CD4-positive, alpha-beta memory T cell (primary cell): ENCODE data around the gene DOCK11. TPM values are rescaled to one million over a fixed set of nuclear protein-coding genes. Genes with fewer than 3 reads are reported as not detected.

Source experiments
- CTCF ChIA-PET: fragments of 350-600 bp; sonication (Branson Sonifier 250); formaldehyde crosslinking; loops from one replicate; lab custom pipeline; 2021; ENCODE audit warnings: inconsistent platforms; ENCODE audit not compliant: partially characterized antibody; lab: Charles Lee
- POLR2A ChIA-PET: fragments of 350-600 bp; sonication (Branson Sonifier 250); formaldehyde crosslinking; loops from one replicate; lab custom pipeline; 2021; ENCODE audit not compliant: partially characterized antibody; lab: Charles Lee
- DNase-seq, 5 donors: peaks; one replicate each; pipeline versions ENCODE4 v3.0.0 to v3.0.0-alpha.2; 2020 to 2022; ENCODE audit warnings: mixed read lengths in 1 of 5
- H3K27ac ChIP-seq: one replicate; pipeline ENCODE4 v1.7.0; 2013; ENCODE audit warnings: low read depth, low read length
- H3K27me3 ChIP-seq: 2 replicates; pipeline ENCODE4 v1.7.0; 2013; ENCODE audit warnings: mild to moderate bottlenecking, low read length, moderate library complexity; ENCODE audit not compliant: insufficient read depth
- H3K36me3 ChIP-seq: 2 replicates; pipeline ENCODE4 v1.7.0; 2013; ENCODE audit warnings: mild to moderate bottlenecking, low read length, moderate library complexity; ENCODE audit not compliant: insufficient read depth
- H3K4me1 ChIP-seq: 2 replicates; pipeline ENCODE4 v1.7.0; 2013; ENCODE audit warnings: mild to moderate bottlenecking, low read length, moderate library complexity; ENCODE audit not compliant: insufficient read depth
- H3K4me3 ChIP-seq, 2 donors: one replicate each; pipeline ENCODE4 v1.7.0; 2013; ENCODE audit warnings: low read length in 2 of 2, mild to moderate bottlenecking in 1 of 2
- H3K9me3 ChIP-seq, 2 donors: one replicate each; pipeline ENCODE4 v1.7.0; 2013; ENCODE audit warnings: low read length in 2 of 2, control low read depth in 1 of 2; ENCODE audit not compliant: control insufficient read depth in 1 of 2
- H3K27ac Mint-ChIP-seq, 7 donors: one replicate each; pipeline ENCODE4 v1.8.0; 2020 to 2021; ENCODE audit warnings: mixed read lengths in 7 of 7, mild to moderate bottlenecking in 6 of 7, inconsistent platforms in 3 of 7, moderate library complexity in 3 of 7
- H3K27me3 Mint-ChIP-seq, 2 donors: one replicate each; pipeline ENCODE4 v1.8.0; 2020 to 2021; ENCODE audit warnings: mixed read lengths in 2 of 2
- H3K36me3 Mint-ChIP-seq, 2 donors: one replicate each; pipeline ENCODE4 v1.8.0; 2020 to 2021; ENCODE audit warnings: mixed read lengths in 2 of 2, inconsistent platforms in 1 of 2, mild to moderate bottlenecking in 1 of 2
- H3K4me1 Mint-ChIP-seq, 4 donors: one replicate each; pipeline ENCODE4 v1.8.0; 2020 to 2021; ENCODE audit warnings: mixed read lengths in 4 of 4, mild to moderate bottlenecking in 1 of 4
- H3K4me3 Mint-ChIP-seq, 8 donors: one replicate each; pipeline ENCODE4 v1.8.0; 2020 to 2021; ENCODE audit warnings: mixed read lengths in 8 of 8, mild to moderate bottlenecking in 7 of 8, moderate library complexity in 6 of 8, inconsistent platforms in 3 of 8
- H3K9me3 Mint-ChIP-seq, 8 donors: one replicate each; pipeline ENCODE4 v1.8.0; 2020 to 2021; ENCODE audit warnings: mixed read lengths in 8 of 8, mild to moderate bottlenecking in 5 of 8, inconsistent platforms in 3 of 8, moderate library complexity in 1 of 8
- intact Hi-C: fragments of 100-400 bp; cut with micrococcal nuclease; formaldehyde crosslinking; loops from one replicate; pipeline ENCODE4 v1.15.1; 2023
- polyA plus RNA-seq, 2 donors: library from polyadenylated mRNA; unstranded; fragments of 300-500 nt; fragmentation: Illumina TruSeq; gene quantifications; one replicate each; pipeline ENCODE4 v1.2.3, GENCODE V29; 2021
- total RNA-seq, 2 experiments: library from RNA; stranded (reverse); gene quantifications; one replicate each; pipeline ENCODE4 v1.2.3, GENCODE V29; 2021

Gene DOCK11
- total and polyA plus RNA-seq, 4 experiments from 2014 or later = 14.5 to 112 (median 75.0) TPM

DNA sequence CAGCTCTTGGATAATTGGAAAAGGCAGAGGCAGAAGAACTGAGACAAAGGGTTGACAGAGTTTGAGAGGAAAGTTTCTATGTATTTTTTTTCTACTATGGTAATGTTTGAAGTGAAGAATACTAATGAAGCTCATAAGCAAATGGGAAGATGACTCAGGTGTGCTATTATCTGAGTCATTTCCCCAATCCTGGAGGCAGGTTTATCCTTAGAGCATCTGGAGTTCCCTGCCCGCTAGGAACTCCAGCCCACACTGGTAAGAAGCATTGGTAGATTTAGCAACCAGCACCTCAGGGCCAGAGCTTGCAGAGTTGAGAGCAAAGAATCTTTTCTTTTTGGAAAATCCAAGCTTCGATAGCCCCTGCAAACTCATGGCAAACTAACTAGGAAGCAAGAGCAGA, 55.2 kb downstream of the DOCK11 start:
- Histone ChIP-seq H3K27ac (no peak overlapping the region), H3K4me1 (peaks cover 13% of the 10 kb centered on the region), H3K4me3 (no peak overlapping the region), H3K9me3 (no peaks in the 10 kb centered on the region), H3K36me3 (peaks cover 35% of the 10 kb centered on the region), H3K27me3 (no peaks in the 10 kb centered on the region)
- Mint-ChIP-seq H3K9me3 (no peaks in the 10 kb centered on the region), H3K27ac (peak overlapping the region in 5 of 7 donors; percentile 5 to 94 (median 57)), H3K4me3 (no peak overlapping the region), H3K36me3 (peaks cover 12 to 49% of the 10 kb centered on the region in 2 donors), H3K27me3 (no peaks in the 10 kb centered on the region), H3K4me1 (peaks cover 7 to 14% (median 10%) of the 10 kb centered on the region in 4 donors)
- ChIA-PET POLR2A (interaction anchor here (4.7 kb wide), 1 partner anchor 54 kb away, joined by 29 read pairs; the partner anchor contains the start of gene DOCK11), CTCF (interaction anchor here (2.2 kb wide), 1 partner anchor 91 kb away, joined by 10 read pairs; no protein-coding TSS in a partner anchor)
- DNase-seq = no peak
- intact Hi-C loops = no loop called here

- peaks cover 7 to 14% (median 10%) of the 10 kb centered on the region in 4 donors for H3K4me1 Mint-ChIP-seq
- H3K4me3 Mint-ChIP-seq = no peak overlapping the region
- intact Hi-C loops = no loop called here
- H3K27me3 Mint-ChIP-seq = no peaks in the 10 kb centered on the region
- Histone ChIP-seq H3K36me3 (peaks cover 35% of the 10 kb centered on the region), H3K27me3 (no peaks in the 10 kb centered on the region), H3K27ac (no peak overlapping the region), H3K4me1 (peaks cover 13% of the 10 kb centered on the region), H3K9me3 (no peaks in the 10 kb centered on the region), H3K4me3 (no peak overlapping the region)
- no peak for DNase-seq
- CTCF ChIA-PET = interaction anchor here (2.2 kb wide), 1 partner anchor 92 kb away, joined by 10 read pairs; no protein-coding TSS in a partner anchor
- H3K9me3 Mint-ChIP-seq = no peaks in the 10 kb centered on the region
- H3K27ac Mint-ChIP-seq = no peak overlapping the region
- peaks cover 12 to 45% of the 10 kb centered on the region in 2 donors for H3K36me3 Mint-ChIP-seq
- POLR2A ChIA-PET = interaction anchor here (4.7 kb wide), 1 partner anchor 55 kb away, joined by 29 read pairs; the partner anchor contains the start of gene DOCK11
Observed at GRCh38 chrX:118551426-118551825, 55.8 kb downstream of the DOCK11 start.

DNA sequence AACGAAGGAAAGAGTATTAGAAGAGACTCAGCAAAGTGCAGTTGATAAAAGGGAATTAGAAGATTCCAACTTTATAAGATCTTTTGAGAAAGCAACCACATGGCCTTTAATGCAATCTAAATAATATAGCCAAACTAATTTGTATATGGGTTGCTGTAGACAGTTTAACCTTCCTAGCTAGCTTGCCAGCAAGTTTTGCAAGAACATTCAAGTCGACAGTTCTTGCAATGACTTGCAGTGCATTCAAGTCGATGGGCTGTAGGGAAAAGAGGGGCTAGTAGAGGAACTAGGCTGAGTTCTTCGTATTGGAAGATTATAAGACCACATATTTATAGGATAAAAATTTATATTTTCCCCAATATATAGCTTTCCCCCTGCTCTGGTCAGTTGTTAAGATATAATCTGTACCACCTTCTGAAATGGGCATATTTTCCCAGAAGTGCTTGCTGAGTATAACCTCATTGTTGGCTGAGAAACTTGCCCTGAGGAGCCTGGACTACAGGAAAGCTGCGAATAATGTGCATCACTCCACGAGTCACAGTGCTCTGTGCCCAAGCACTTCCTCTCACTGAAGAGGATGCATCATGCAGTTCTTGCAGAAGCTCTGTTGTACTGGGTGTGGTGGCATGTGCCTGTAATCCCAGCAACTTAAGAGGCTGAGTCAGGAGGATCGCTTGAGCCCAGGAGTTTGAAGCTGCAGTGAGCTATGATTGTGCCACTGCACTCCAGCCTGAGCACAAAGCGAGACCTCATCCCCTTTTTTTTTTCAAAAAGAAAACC, 56.7 kb downstream of the DOCK11 start:
- H3K27me3 ChIP-seq = no peaks in the 10 kb centered on the region
- peaks cover 10 to 18% (median 12%) of the 10 kb centered on the region in 4 donors for H3K4me1 Mint-ChIP-seq
- DNase-seq = no peak
- ChIA-PET CTCF (interaction anchor here (0.6 to 2.2 kb wide), 5 partner anchors 15 to 92 kb away, joined by 3 to 10 read pairs (median 3); no protein-coding TSS in a partner anchor), POLR2A (interaction anchor here (0.7 to 4.7 kb wide), 2 partner anchors 21 to 56 kb away, joined by 4 to 29 read pairs; partner anchors contain the start of gene DOCK11)
- no peaks in the 10 kb centered on the region for H3K9me3 Mint-ChIP-seq
- H3K27me3 Mint-ChIP-seq = no peaks in the 10 kb centered on the region
- intact Hi-C loops = no loop called here
- H3K4me1 ChIP-seq = peaks cover 13% of the 10 kb centered on the region
- H3K36me3 ChIP-seq = peaks cover 31% of the 10 kb centered on the region
- H3K27ac Mint-ChIP-seq = peak overlapping the region in 2 of 7 donors; percentile 24 to 63
- peaks cover 12 to 48% of the 10 kb centered on the region in 2 donors for H3K36me3 Mint-ChIP-seq
- H3K27ac ChIP-seq = no peak overlapping the region
- no peak overlapping the region for H3K4me3 ChIP-seq
- H3K4me3 Mint-ChIP-seq = peak overlapping the region in 1 of 8 donors; percentile 4
- H3K9me3 ChIP-seq = no peaks in the 10 kb centered on the region

DNA sequence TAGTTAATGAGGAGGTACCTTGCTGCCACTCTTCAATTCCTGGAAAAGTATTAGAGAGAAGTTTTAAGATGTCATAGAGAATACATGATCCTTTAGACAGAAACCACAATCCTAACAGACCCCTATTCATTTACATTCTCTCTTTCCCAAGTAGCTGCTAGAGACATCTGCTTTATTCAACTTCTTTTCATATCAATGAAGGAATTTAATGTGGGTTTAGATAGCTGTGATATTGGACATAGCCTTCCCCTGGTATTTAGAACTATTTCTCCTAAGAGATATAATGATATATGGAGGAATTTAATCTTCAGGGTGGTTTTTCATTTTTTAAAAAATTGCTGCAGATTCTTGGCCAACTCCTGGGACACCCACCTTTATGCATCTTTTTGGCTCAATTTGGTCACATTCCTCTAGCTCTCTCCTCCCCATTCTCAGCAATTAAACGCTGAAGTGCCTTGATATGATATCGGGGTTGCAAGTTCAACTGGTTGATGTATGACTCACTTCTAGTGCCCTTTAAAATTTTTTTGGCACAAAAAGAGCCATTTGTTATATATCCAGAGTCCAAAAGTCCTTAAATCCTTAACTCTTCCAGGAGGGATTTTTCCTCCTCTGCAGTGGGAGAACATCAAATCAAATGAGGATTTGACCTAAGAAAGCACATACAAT, 57.6 kb downstream of the DOCK11 start:
- Histone ChIP-seq H3K36me3 (peaks cover 23% of the 10 kb centered on the region), H3K27ac (no peak overlapping the region), H3K27me3 (no peaks in the 10 kb centered on the region), H3K4me1 (peaks cover 13% of the 10 kb centered on the region), H3K9me3 (no peaks in the 10 kb centered on the region), H3K4me3 (no peak overlapping the region)
- Mint-ChIP-seq H3K4me3 (no peak overlapping the region), H3K27ac (peak overlapping the region in 3 of 7 donors; percentile 44 to 76 (median 46)), H3K36me3 (peaks cover 12 to 40% of the 10 kb centered on the region in 2 donors), H3K27me3 (no peaks in the 10 kb centered on the region), H3K9me3 (no peaks in the 10 kb centered on the region), H3K4me1 (peaks cover 10 to 18% (median 12%) of the 10 kb centered on the region in 4 donors)
- ChIA-PET CTCF (interaction anchor here (0.6 to 1.1 kb wide), 3 partner anchors 15 to 56 kb away, joined by 3 to 5 read pairs (median 3); no protein-coding TSS in a partner anchor), POLR2A (interaction anchor here (0.7 to 4.7 kb wide), 3 partner anchors 22 to 57 kb away, joined by 4 to 29 read pairs (median 6); partner anchors contain the start of gene DOCK11)
- intact Hi-C loops = no loop called here
- no peak for DNase-seq

DNA sequence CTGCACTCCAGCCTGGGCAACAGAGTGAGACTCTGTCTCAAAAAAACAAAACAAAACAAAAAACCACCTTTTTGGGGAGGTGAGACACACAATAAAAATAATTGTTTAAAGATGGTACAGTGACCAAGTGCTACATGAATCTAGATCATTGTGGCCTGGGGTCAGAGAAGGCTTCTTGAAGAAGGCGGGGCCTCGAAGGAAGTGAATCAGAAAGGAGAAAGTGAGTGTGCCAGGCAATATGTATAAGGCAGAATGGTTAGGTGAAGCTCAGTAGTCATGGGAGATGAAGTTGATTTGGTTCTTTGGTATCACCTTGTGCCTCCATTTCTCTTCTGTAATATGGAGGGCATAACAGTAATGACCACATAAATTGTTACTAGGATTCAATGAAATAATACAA, 58.9 kb downstream of the DOCK11 start:
- no peak for DNase-seq
- ChIA-PET CTCF (interaction anchor here (0.8 kb wide), 1 partner anchor 48 kb away, joined by 4 read pairs; no protein-coding TSS in a partner anchor), POLR2A (interaction anchor here (1.7 kb wide), 1 partner anchor 58 kb away, joined by 6 read pairs; the partner anchor contains the start of gene DOCK11)
- peaks cover 12 to 42% of the 10 kb centered on the region in 2 donors for H3K36me3 Mint-ChIP-seq
- H3K9me3 ChIP-seq = no peaks in the 10 kb centered on the region
- no peaks in the 10 kb centered on the region for H3K27me3 Mint-ChIP-seq
- no peak overlapping the region for H3K27ac ChIP-seq
- peaks cover 20% of the 10 kb centered on the region for H3K36me3 ChIP-seq
- H3K4me1 ChIP-seq = peaks cover 13% of the 10 kb centered on the region
- peak overlapping the region in 3 of 7 donors; percentile 21 to 68 (median 42) for H3K27ac Mint-ChIP-seq
- H3K4me3 Mint-ChIP-seq = no peak overlapping the region
- H3K4me3 ChIP-seq = no peak overlapping the region
- no peaks in the 10 kb centered on the region for H3K9me3 Mint-ChIP-seq
- H3K27me3 ChIP-seq = no peaks in the 10 kb centered on the region
- intact Hi-C loops = no loop called here
- peaks cover 11 to 23% (median 15%) of the 10 kb centered on the region in 4 donors for H3K4me1 Mint-ChIP-seq

DNA sequence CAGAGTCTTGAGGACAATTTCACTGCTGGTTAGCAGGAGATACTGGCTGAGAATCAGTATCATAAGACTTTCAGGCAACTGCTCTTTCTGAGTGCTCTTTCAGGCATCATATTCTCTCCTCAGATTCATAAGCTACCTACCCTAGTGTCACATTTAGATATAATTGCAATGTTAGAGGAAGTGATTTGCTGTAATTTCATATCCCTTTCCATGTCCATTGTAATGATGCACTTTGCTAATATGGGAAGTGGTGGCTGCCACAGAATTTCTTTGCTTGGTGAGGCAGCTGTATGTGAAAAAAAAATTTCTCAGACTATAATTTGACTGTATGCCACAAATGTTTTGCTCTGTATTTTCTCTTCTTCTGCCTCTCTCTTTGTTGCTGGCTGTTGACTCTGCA, 63.3 kb downstream of the DOCK11 start:
- H3K4me3 Mint-ChIP-seq = no peak overlapping the region
- Histone ChIP-seq H3K9me3 (no peaks in the 10 kb centered on the region), H3K36me3 (peaks cover 21% of the 10 kb centered on the region), H3K27ac (no peak overlapping the region), H3K4me3 (no peak overlapping the region), H3K4me1 (no peaks in the 10 kb centered on the region), H3K27me3 (no peaks in the 10 kb centered on the region)
- peaks cover 12 to 44% of the 10 kb centered on the region in 2 donors for H3K36me3 Mint-ChIP-seq
- no peaks in the 10 kb centered on the region for H3K27me3 Mint-ChIP-seq
- H3K4me1 Mint-ChIP-seq = peaks cover 9 to 25% (median 17%) of the 10 kb centered on the region in 4 donors
- POLR2A ChIA-PET = interaction anchor here (1.4 to 1.5 kb wide), 2 partner anchors 62 to 64 kb away, joined by 3 to 4 read pairs; no protein-coding TSS in a partner anchor
- H3K27ac Mint-ChIP-seq = peak overlapping the region in 2 of 7 donors; percentile 25 to 27
- CTCF ChIA-PET = no interaction called here
- intact Hi-C loops = no loop called here
- DNase-seq = no peak
- no peaks in the 10 kb centered on the region for H3K9me3 Mint-ChIP-seq
